Measurements from ENCODE around the gene SCN8A.

Gene SCN8A

GRCh38 chr12:51589557-51590176 lies 1.4 kb upstream of the SCN8A start:
- peaks cover 42% of the 10 kb centered on the region for H3K27me3 ChIP-seq (ENCODE audit: insufficient read depth, poor library complexity, severe bottlenecking)
- TF ChIP-seq CTCF (IDR thresholded peaks at IDR 0.05; ENCODE audit: insufficient read depth, low read length) = no peak
- TF ChIP-seq POLR2AphosphoS5 (IDR thresholded peaks at IDR 0.05; ENCODE audit: low read depth) = no peak
- no peak for TF ChIP-seq SPI1 (IDR thresholded peaks at IDR 0.05; ENCODE audit: borderline replicate concordance, low read depth)
- TF ChIP-seq REST (IDR thresholded peaks at IDR 0.05; ENCODE audit: insufficient replicate concordance, low read depth) = no peak
- no peak for TF ChIP-seq GABPA (IDR thresholded peaks at IDR 0.05; ENCODE audit: low read depth)
- DNase-seq (ENCODE audit: low read depth in 1 of 2, low spot score in 1 of 2) = no peak
- no peak overlapping the region for H3K27ac ChIP-seq (replicated peaks)
- no peak overlapping the region for H3K4me3 ChIP-seq (replicated peaks; ENCODE audit: insufficient read depth, low read length)

GRCh38 chr12:51590347-51591015 lies 552 bp upstream of the SCN8A start:
- DNase-seq (ENCODE audit: low read depth in 1 of 2, low spot score in 1 of 2) = peak; percentile 31 to 39
- Histone ChIP-seq H3K4me3 (replicated peaks; ENCODE audit: insufficient read depth, low read length) (peak overlapping the region; percentile 33), H3K27ac (replicated peaks) (no peak overlapping the region), H3K27me3 (ENCODE audit: insufficient read depth, poor library complexity, severe bottlenecking) (peaks cover 42% of the 10 kb centered on the region)
- TF ChIP-seq GABPA (IDR thresholded peaks at IDR 0.05; ENCODE audit: low read depth) (no peak), REST (IDR thresholded peaks at IDR 0.05; ENCODE audit: insufficient replicate concordance, low read depth) (peak; percentile 20), SPI1 (IDR thresholded peaks at IDR 0.05; ENCODE audit: borderline replicate concordance, low read depth) (no peak)

- H3K4me3 ChIP-seq (replicated peaks; ENCODE audit: insufficient read depth, low read length) = no peak overlapping the region
- no peak for TF ChIP-seq SPI1 (IDR thresholded peaks at IDR 0.05; ENCODE audit: borderline replicate concordance, low read depth)
- TF ChIP-seq GABPA (IDR thresholded peaks at IDR 0.05; ENCODE audit: low read depth) = no peak
- TF ChIP-seq CTCF (IDR thresholded peaks at IDR 0.05; ENCODE audit: insufficient read depth, low read length) = no peak
- no peak for TF ChIP-seq REST (IDR thresholded peaks at IDR 0.05; ENCODE audit: insufficient replicate concordance, low read depth)
- TF ChIP-seq POLR2AphosphoS5 (IDR thresholded peaks at IDR 0.05; ENCODE audit: low read depth) = no peak
- DNase-seq (ENCODE audit: low read depth in 1 of 2, low spot score in 1 of 2) = no peak
- H3K27ac ChIP-seq (replicated peaks) = no peak overlapping the region
- H3K27me3 ChIP-seq (ENCODE audit: insufficient read depth, poor library complexity, severe bottlenecking) = peaks cover 47% of the 10 kb centered on the region
Measured at GRCh38 chr12:51592034-51592705, 1.1 kb downstream of the SCN8A start.

All from HL-60 (cell line).